HG03521 (cell line): ENCODE measurements around the gene CBS.
"Not testable (repeated sequence)": the region's sequence is repeated elsewhere in the genome, so short reads cannot be mapped to it uniquely, and the experiment has no call there.

Source experiments
- ATAC-seq: cut with Tn5 transposase; IDR thresholded peaks from one replicate; pipeline ENCODE4 v1.9.1; 2021; ENCODE audit warnings: mild to moderate bottlenecking, moderate library complexity; ENCODE audit not compliant: unreplicated experiment

Gene CBS

DNA sequence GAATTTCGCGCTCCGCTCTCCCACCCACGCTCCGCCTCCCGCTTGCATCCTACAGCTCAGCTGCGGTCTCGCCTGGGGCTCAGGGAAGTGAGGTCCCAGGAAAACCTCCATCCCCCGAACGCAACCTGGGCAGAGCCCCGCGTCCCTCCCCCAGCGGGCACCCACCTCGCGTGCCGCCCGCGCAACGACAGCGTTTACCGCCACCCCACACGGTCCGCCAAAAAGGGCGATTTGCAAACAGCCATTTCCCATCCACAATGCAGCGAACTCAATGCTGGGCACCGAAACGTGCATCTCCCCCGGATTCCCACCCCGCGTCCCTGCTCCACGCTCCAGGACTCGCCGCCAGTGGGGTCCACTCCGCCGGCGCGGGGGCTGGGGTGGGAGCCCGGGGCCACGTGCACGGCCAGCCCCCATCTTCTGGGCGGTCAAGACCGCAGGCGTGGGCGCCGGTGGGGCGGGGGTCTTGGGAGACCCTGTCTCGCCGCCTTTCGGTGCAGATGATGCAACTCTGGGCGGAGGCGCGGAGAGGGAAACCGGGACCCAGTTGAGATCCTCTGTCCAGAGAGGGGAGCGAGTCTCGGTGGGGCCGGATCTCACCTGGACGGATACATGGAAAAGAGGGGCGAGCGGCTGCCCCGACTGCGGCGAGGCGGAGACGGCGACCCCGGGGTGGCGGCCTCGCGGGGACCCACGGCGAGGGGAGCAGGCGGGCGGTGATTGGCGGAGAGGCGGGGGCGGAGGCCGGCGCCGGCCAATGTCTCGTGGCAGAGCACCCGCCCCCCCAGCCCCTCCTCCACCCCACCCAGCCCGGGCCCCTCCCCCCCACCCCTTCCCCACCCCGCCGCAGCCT is at the start of gene CBS:
CBS (minus strand) TSS at position 666 of the 853 bp plus-strand sequence. CDS start 3,642 bp downstream, outside the sequence.
- not testable (repeated sequence) for ATAC-seq

DNA sequence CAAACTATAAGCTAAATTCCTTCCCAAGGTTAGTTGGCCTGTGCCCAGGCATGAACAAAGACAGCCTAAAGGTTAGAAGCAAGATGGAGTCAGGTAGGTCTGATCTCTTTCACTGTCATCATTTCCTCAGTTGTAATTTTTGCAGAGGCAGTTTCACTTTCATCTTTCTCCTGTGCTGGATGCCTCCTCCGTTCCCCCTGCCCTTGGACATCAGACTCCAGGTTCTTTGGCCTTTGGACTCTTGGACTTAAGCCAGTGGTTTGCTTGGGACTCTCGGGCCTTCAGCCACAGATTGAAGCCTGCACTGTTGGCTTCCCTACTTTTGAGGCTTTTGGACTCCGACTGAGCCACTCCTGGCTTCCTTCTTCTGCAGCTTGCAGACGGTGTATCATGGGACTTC is 40.3 kb upstream of the CBS start:
- not testable (repeated sequence) for ATAC-seq

DNA sequence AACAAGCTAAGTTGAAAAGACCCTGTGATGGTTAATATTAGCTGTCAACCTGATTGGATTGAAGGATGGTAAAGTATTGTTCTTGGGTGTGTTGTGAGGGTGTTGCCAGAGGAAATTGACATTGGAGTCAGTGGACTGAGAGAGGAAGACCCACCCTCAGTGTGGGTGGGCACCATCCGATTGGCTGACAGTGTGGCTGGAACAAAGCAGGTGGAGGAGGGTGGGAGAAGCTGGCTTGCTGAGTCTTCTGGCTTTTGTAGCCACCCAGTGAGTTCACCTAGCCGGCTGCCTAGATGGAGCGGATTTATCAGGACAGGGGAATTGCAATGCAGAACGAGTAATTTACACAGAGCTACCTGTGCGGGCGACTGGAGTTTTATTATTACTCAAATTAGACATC is 38.8 kb upstream of the CBS start:
- ATAC-seq = not testable (repeated sequence)

DNA sequence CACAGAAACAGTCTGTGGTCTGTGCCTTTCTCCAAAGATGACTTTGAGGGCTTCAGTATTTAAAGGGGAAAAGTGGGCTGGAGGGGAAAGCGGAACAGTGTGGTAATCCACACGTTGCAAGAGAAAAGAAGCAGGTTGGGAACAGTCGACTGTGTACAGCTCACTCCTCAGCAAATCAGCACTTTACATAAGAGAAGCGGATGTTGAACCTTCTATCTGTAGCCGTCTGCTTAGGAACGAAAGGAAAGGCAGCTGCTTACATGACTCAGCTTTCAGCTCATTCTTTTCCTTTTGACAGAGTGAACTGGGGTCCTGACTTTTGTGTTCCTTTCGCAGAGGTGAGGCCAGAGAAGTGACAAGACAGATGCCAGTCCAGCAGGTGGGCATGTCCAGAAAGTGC is 33.4 kb upstream of the CBS start:
- ATAC-seq = not testable (repeated sequence)

DNA sequence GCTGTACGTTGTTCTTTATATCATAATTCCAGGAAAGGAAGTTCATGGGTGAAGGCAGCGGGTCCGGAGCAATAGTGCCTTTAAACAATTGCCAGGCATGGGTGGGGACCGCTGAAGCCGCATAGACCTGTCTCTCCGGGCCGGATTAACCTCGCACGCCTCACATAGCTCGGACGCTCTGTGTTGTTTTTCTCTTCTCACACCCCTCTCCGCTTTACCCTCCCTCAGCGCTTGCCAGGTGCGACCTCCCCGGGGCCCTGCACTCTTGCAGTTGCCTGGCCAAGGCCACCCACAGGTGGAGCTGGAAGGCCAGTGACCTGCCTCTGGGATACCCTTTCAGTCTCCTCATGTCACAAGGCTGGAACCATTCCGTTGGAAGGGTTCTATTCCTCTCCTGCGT is 32.5 kb upstream of the CBS start:
- not testable (repeated sequence) for ATAC-seq

DNA sequence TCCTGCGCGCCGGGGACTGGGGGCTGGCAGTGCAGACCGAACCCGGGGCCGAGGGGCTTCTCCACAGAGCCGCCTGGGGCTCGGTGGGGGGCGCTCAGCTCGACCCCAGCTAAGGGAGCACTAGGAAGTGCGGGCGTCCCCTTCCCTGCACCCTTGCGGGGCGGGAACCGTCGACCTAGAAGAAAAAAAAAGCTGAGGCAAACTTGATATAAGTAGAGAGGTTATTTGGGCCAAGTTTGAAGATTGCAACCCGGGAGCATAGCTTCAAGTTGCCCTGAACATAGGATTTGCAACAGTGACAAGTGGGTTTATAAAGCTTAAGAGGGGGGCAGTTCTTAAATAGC is 32.1 kb upstream of the CBS start:
- not testable (repeated sequence) for ATAC-seq

DNA sequence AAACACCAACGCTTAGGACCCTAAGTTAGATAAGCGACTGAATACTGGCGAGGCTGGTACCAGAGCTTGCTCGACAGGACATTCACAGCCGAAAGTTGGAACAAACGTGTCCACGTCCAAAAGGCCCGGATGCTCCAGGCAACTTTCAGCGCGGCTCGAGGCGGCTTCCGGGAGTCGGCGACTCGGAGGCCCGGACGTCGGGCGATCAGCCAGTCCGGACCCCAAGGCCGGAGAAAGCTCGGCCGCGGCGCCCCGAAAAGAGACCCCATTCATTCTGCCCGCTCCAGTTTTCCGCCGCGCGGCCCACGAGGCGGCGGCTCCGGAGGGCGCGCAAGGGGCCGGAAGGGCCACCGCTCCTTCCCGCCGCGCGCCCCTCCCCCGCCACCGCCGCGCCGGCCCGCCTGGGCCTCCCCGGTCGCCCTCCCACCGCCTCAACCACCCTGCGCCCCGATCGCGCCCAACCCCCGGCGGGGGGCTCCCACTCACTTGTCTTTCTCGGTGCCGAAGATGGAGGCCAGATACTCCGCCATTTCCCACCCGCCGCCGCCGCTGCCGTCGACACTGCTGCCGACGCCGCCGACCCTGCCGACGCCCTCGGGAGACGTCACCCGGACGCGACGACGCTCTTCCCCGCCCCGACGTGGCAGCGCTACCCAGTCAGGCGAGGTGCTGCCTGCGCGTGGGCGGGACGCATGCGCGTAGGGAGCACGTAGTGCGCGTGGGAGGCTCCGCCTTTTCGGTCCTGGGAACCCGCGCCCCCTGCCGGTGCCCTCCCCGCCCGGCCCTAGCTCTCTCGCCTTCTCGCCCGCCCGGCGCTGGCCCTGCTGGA is 31.5 kb upstream of the CBS start, which contains the start of gene U2AF1:
U2AF1 (minus strand) TSS at position 606 of the 829 bp plus-strand sequence; CDS start at position 530, 76 bp downstream.
- peak; percentile 89 for ATAC-seq

DNA sequence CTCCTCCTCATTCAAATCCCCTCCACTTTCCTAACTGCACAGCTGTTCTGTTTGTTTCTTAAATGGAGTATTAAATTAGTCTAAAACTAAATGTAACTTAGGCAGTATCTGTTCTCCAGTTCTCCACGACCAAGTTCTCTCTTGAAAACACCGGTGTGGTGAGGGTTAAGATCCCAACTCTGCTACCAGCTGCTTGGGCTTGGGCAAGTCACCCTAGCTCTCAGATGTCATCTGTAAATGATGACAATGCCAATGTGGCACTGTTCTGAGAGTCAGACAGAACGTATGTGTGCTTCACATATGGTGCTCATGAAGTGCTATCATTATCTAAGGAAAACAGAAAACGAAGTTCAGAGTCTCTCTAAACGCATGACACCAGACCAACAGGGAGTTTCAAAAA is 29.0 kb upstream of the CBS start:
- not testable (repeated sequence) for ATAC-seq

DNA sequence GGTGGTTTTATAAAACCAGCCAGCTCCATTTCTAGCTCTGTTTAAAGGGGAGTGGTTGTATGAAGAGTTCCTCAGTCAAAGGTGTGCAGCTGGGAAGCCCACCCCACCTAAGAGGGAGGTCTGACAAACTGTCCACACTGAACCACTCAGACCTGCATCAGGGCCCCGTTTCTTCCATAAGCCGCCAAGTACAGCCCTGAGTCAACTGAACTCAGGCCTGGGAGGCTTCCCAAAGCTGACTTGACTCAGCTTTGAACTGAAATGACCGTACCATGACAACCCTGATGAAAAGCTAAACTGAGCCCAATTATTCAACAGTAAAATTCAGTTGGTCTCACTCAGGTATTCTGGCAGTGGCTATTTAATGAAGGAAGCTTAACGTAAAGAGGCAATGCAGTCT is 26.6 kb upstream of the CBS start:
- ATAC-seq = not testable (repeated sequence)

DNA sequence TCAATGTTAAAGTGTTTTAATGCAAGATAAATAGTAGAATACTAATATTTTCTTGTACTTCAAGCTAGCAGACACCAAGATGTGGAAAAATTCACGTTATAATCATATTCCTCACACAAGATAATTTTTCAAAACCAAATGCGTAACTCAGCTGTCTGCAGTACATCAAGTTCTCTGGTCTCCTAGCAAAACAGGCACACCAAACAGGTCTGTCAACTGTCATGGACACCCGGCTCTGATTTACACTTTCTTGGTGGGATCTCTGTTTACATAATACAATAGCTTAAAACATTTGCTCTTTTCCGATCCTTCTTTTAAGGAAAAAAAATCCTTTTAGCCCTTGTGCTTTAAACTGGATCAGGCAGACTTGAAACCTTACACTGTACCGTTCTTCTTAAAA is 26.0 kb upstream of the CBS start:
- not testable (repeated sequence) for ATAC-seq

DNA sequence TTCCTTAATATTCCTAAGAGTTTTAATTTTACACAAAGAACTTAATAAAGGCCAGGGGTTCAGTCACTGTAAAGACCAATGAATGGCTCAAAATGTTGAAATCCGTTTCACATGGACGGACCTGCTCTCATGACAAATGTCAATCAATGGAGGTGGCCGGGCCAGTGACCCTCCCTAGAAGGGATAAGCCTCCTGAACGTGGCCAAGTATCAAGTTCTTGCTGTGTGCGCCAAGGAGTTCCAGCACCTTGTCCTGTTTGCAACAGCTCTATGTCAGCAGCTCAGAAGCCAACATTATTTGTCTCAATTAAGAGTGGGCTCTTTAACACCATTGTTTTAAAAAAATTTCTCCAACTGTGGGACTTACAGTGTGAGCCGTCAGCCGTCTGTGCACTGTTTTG is 25.4 kb upstream of the CBS start:
- not testable (repeated sequence) for ATAC-seq

DNA sequence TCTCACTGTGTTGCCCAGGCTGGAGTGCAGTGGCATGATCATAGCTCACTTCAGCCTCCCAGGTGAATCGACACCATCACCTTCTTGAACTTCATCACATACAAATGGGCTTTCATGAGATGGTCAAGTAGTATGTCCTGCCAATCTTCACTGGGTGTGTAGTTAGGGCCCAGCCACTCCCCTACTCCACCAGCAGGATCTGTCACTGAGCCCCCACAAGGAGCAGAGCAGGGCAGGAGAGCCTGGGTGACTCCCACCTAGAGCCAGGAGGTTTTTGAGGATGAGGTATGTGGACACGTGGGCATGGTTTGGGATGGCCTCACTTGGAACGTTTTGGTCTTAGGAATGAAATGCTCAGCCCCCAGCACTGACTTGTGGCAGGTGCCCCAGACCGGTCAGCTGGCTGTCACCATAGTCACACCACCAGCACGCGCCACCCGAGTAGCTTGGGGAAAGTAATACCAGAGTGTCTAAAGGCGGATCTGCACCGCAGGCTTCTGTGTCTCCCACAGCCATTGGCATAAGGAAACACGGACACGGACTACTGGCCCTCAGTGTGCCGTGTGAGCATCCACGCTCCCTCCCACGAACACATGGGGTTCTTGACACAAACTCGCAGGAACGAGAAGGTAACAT is 16.5 kb upstream of the CBS start:
- not testable (repeated sequence) for ATAC-seq

DNA sequence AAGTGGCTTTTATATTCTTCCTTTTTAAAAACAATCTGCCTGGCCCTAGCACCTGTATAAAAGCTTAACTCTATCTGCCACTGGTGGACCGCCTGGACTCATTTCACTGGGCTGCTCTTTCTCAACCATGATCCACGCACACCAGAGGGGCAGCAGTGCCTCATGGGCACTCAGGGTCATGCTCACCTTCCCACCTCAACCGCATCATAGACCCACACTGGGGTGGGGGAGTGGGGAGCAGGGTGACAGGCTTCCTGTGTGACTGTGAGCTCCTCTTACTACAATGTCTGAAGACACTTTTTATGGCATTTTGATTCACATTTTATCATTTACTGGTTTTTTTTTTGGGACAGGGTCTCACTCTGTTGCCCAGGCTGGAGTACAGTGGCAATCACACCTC is 15.3 kb upstream of the CBS start:
- ATAC-seq = not testable (repeated sequence)

DNA sequence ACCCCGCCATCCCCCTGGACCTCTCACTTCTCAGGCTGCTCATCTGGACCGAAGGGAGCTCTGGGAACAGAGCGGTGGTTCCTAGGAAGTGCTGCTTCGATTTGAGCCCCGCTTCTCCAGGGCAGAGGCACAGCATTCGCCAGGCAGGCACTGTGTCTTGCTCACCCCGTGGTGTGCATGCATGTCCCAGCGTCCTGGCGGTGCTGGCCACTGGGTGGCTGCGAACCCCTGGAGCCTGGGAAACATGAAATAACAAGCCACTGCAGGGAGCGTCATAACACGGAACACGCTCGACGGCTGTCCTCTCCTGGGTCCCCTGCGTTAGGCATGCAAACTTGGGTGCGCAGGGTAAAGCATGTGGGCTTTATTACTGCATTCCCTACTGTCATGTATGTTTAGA is 13.8 kb upstream of the CBS start:
- ATAC-seq = not testable (repeated sequence)

DNA sequence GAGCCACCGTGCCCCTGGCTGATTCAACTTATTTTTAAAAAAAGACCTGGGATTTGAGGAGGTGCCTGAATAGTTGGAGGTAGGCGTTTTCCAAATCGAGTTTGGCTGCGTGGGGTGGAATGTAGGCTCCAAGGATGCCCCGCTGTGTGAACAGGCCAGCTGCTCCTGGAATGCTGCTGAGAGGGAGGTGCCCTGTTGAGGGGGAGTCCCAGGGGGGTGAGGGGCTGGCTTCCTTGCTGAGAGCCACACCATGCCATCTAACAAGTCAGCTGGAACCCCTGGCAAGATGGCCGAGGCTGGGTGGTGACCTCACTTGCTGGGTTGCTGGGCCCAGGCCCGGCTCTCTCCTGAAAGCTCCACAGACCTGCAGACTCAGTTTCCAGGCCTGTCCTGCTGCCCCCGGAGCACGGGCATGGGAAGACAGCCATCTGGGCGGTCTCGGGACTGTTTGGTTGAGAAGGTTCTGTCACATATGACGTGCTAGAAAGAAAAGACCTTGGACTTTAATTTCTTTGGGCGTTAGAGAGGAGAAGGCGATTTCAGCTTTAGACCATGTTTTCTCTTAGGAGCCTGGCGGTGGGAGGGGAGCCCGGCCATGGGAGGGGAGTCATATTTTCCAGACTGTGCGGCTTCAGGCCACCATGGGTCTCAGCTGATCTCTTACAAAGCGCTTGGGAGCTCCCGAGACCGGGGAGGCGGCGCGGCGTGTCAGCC is 7.1 kb upstream of the CBS start:
- ATAC-seq = not testable (repeated sequence)

DNA sequence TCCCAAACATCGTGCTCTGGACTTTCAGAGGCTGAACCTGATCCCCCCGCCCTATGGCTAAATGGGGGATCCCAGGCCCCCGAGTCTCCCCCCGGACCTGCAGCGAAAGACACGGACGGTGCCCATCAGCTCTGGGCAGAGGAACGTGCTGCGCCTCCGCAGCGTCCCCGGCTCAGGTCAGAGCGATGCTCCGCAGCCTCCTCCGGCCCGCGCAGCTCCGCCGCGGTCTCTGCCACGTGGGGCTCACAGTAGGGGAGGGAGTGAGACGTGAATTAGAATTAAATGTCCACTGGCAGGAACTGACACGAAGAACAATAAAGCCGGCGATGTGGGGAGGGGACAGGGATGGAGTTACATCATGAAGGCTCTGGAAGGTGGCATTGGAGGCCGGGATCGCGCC is 1.0 kb upstream of the CBS start:
- not testable (repeated sequence) for ATAC-seq

DNA sequence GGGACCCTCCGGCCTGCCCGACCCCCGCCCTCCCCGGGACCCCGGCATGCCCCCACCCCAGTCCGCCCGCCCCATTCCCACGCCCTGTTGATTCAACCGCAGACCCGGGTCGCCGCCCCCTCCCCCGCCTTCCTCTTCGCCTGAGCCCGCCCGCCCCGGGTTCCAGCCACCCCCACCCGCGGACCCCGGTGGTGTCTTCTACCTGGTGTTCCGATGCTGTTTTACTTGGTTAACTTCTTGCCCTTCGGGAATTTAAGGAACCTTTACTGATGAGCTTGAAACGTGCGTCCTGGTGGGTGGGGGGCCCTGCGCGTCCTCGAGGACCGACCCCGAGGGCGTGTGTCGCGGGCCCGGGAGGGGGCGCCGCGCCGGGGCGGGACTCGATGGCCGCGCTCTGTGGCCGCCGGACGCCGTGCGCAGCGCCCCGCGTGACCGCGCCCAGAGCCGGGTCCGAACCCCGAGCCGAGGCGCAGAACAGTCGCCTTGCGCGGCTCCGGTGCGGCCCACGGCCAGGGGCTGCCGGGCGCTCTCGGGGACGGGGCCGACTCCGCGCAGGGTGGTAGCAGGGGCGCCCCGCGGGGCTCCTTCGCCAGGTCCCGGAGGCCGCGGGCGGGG is 495 bp upstream of the CBS start:
- ATAC-seq = not testable (repeated sequence)

DNA sequence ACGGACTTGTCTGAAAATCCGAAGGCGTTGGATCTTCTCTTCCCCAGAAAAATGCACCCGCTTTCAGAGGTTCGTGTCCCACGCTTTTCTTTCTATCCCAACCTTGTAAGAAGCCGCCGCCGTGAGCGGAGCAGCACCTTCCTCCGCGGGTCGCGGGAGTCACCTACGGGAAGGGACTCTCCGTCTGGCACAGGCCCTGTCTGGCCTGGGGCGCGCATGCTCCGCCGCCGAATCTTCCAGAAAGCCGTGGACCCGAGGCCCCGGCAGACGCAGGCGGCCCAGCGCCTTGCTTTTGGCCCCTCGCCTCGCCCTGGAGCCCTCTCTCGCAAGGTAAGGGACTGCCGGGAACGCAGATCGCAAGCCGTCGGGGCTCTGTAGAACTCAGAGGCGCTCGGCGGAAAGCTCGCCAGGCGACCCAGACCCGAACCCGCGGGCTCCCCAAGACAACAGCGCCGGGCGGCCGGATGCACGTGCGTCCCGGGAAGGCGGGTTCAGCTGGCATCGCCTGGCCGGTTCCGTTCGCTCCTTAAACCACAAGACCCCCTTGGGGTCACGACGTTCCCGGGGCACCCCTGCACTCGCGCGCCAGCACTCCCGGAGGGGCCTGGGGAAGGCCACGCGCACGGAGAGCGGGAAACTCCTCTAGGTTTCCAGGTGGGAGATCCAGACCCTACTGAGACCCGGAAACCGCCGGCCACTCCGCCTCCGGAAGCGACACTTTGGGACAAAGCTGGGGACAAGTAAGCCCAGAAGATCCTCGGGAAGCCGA is 1.1 kb downstream of the CBS start:
- not testable (repeated sequence) for ATAC-seq

DNA sequence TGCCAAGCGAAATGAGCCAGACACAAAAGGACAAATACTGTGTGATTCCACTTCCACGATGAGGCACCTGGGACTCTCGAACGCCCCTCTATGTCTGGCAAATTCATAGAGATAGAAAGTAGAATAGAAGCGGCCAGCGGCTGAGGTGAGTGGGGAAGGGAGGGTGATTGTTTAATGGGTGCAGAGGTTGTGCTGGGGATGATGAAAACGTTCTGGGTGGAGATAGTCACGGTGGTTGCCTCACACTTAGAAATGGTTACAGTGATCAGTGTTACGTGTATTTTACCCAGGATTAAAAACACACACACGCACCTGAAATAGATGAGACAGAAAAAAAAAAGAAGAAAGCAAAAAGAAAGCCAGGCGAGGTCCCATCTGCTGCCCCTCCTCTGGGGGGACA is 2.9 kb downstream of the CBS start:
- ATAC-seq = not testable (repeated sequence)
